GM18858 (cell line): ENCODE results near the gene INO80E.
"Not testable (repeated sequence)": the region's sequence is repeated elsewhere in the genome, so short reads cannot be mapped to it uniquely, and the experiment has no call there.

Experiments used
- ATAC-seq: cut with Tn5 transposase; IDR thresholded peaks from one replicate; pipeline ENCODE4 v1.9.1; 2021; ENCODE audit not compliant: unreplicated experiment

INO80E gene, protein sequence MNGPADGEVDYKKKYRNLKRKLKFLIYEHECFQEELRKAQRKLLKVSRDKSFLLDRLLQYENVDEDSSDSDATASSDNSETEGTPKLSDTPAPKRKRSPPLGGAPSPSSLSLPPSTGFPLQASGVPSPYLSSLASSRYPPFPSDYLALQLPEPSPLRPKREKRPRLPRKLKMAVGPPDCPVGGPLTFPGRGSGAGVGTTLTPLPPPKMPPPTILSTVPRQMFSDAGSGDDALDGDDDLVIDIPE

DNA sequence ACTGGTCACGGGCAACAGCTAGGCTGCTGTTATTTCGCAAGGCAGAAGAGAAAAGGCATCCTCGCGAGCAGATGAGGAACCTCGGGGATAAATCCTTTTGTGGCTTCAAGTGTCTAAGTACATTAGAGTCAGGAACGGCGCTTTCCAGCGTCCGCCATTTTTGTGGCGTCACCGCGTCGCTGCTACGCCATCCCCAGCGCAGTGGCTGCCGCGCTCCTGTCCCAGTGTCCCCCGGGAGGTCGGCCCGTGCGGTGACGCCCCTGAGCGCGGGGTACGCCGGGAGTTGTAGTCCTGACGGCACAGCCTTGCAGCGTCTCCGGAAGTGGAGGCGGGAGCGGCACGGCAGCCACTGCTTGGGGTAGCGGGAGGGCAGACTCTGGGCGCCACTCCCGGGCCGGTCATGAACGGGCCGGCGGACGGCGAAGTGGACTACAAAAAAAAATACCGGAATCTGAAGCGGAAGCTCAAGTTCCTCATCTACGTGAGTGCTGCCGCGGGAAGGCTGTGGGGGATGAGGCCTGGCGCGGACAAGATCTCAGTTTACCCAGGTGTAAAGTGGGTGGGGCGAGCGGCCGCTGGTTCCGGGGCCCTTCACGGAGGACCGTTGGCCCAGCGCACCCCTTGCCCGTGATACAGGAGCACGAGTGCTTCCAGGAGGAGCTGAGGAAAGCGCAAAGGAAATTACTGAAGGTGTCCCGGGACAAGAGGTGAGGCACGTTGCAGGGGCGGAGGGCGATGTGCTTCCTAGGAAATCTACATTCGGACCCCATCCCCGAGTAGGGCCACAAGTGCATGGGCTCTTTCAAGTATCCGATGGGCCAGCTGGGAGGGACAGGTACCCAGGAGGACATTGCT, at the start of gene INO80E:
INO80E (plus strand) TSS at position 331 of the 855 bp plus-strand sequence; CDS start at position 401, 70 bp downstream.
- peak; percentile 77 for ATAC-seq

DNA sequence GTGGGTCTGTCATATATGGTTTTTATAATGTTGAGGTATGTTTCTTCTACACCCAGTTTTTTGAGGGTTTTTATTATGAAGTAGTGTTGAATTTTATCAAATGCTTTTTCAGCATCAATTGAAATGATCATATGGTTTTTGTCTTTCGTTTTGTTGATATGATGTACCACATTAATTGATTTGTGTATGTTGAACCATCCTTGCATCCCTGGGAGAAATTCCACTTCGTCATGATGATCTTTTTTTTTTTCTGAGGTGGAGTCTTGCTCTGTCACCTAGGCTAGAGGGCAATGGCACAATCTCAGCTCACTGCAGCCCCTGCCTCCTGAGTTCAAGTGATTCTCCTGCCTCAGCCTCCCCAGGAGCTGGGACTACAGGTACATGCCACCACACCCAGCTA, 48.1 kb upstream of the INO80E start:
- ATAC-seq = no peak

DNA sequence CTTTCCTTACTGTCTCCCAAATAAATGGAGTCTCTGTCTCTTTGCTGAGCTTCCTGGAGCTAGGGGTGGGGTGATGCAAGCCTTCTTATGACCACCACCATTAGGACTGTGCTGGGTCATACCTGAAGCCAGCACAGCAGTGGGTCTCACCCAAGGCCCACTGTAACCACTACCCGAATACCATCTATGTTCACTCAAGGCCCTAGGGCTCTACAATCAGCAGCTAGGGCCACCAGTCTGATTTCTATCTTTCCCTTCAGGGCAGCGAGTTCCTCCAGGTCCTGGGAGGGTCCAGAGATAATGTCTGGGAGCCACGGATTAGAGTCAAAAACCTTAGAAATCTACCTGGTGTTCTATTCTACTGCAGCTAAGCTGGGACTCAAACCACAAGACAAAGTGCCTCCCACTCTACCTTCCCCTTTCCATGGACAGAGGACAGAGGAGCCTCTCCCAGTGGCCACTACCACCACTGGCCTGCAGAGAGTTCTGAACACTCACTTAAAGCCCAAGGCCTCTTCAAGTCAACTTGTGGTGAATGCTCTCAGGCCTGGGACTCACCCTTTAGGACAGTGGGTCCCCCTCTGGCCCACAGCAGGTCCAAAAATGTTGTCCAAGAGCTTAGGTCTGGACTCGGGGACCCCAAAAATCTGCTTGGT, 45.1 kb upstream of the INO80E start:
- no peak for ATAC-seq

DNA sequence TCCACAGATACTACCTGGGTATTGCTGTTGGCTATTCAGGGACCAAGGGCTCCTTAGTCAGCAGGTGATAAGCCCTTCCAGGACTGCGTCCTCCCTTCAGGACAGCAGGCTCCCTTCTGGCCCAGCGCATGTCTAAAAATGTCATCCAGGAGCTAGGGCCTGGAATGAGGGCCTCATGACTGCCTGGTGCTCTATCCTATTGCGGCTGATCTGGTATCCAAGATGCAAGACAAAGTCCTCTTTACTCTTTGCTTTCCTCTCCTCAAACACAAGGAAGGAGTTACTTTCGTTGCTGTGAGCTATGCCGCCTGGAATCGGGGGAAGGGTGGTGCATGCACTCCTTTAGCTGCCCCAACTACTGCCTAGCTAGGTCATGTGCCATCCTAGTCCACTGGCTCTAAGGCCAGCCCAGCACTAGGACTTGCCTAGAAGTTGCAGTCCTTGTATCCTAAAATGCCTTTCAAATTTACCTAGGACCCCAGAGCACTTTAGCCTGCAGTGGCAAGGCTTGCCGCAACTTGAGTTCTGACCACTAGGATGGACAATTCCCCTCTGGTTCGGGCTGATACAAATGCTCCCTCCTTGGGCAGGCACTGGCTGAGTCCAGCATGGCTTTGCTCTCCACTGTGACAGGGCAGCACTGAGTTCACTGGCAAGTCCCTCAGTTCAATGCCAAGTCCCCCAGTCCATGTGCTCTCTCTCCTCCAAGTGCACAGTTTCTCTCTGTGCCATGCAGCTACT, 44.2 kb upstream of the INO80E start:
- no peak for ATAC-seq

DNA sequence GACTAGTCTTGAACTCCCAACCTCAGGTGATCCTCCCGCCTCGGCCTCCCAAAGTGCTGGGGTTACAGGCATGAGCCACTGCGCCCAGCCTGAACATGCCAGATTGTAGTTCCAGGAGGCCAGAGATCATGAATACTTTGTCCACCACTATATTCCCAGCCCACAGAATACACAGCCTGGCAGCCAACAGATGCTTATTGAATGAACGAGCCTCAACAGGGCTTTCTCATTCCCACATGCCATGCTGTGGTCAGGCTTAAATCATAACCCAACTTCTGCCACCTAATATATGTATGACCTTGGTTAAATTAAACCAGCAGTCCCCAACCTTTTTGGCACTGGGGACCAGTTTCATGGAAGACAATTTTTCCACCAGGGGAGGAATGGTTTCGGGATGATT, 37.3 kb upstream of the INO80E start:
- no peak for ATAC-seq

DNA sequence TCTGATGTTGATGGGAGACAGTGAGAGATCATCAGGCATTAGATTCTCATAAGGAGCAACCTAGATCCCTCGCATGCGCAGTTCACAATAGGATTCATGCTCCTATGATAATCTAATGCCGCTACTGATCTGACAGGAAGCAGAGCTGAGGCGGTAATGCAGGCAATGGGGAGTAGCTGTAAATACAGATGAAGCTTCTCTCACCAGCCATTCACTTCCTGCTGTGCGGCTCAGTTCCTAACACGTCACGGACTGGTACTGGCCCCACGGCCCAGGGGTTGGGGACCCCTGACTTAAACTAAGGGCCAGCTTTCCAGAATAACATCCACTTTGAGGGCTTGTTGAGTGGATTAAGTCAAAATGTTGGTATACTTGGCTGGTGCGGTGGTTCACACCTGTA, 36.7 kb upstream of the INO80E start:
- no peak for ATAC-seq

DNA sequence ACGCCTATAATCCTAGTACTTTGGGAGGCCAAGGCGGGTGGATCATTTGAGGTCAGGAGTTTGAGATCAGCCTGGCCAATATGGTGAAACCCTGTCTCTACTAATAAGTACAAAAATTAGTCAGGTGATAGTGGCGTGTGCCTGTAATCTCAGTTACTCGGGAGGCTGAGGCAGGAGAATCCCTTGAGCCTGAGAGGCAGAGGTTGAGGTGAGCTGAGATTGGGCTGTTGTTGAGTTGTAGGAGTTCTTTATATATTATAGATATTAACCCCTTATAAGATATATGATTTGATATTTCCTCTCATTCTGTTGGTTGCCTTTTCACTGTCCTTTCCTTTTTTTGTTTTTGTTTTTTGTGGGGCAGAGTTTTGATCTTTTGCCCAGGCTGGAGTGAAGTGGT, 36.2 kb upstream of the INO80E start:
- not testable (repeated sequence) for ATAC-seq

DNA sequence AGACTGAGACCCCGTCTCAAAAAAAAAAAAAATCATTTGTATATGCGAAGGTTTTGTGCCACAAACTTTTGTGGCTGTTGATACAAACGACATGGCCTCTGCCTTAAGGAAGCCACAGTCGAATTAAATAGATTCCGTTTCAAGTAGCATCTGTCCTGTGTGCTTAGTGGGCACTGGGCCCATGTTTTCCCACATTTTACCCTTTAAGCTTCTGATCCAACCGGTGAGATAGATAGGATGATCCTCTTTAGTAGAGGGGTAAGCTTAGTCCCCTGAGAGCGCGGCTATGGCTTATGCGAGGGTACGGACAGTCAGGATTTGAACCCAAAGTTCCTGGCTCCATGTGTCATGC, 34.9 kb upstream of the INO80E start:
- no peak for ATAC-seq

DNA sequence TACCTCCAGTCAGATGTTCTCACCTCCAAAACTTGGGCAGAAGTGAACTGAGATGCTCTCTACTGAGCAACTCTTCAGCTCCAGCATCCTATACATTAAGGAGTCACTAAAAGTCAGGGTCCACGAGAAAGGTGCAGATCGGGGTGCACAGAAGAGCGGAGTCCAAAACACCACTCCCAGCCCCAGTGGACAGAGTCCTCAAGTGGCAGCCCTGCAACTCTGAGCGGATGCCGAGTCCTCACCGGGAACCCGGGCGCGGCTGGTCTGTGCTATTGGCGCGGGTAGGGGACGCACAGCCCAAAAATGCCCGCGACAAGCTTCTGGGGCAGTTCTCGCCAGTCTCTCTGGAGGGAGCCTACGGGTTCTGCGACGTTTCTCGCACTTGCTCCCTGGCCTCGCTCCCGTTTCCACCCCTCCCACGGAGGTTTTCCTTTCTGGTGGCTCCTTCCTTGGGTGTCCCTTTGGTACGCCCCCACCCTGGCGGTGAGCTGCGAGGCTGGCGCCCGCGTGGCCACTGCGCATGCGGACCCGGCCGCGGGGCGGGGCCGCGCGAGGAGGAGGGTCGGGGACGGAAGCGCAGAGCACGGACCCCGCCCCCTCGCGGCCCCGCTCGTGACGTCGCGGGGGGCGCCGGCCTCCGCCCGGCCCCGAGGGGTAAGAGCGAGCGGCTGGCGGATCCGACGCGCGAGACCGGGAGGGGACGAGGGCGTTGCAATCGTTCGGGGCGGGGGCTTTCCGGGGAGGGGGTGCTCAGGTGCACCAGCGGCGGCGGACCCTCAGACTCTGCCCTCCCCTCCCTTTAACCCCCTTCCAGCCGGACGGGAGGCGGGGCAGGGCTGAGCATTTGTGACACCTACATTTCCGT, 34.3 kb upstream of the INO80E start, which contains the start of gene TMEM219:
TMEM219 (plus strand) TSS at position 601 of the 865 bp plus-strand sequence. CDS start 1,065 bp downstream, outside the sequence.
- ATAC-seq = peak; percentile 77

DNA sequence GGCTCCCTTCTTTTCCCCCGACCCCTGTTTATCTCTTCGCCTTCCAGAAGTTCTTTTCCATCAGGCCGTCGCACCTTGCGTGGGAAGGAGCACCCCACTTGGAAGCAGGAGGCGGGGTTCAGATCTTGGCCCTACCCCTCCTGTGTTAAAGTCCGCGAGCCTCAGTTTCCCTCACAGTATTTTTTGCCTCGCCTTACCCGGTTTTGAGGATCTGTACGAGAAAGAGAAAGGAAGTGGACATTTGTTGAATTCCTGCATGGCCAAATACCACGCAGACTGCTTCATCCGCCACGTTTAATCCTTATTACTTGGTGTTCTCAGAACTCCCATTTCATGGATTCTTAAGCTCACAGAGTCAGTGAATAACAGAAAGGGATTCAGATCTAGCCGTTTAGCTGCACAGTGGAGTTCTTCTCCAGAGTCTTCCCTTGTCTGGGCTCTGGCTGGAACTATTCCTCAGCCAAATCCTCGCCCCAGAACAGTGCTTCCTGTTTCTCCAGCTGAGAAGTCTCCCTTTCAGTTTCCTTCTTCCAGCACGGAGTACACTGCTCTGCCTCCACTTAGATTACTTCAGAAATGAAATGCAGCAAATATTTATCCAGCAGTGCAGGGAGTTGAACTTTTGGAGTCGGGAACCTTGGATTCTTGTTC, 33.6 kb upstream of the INO80E start:
- no peak for ATAC-seq

DNA sequence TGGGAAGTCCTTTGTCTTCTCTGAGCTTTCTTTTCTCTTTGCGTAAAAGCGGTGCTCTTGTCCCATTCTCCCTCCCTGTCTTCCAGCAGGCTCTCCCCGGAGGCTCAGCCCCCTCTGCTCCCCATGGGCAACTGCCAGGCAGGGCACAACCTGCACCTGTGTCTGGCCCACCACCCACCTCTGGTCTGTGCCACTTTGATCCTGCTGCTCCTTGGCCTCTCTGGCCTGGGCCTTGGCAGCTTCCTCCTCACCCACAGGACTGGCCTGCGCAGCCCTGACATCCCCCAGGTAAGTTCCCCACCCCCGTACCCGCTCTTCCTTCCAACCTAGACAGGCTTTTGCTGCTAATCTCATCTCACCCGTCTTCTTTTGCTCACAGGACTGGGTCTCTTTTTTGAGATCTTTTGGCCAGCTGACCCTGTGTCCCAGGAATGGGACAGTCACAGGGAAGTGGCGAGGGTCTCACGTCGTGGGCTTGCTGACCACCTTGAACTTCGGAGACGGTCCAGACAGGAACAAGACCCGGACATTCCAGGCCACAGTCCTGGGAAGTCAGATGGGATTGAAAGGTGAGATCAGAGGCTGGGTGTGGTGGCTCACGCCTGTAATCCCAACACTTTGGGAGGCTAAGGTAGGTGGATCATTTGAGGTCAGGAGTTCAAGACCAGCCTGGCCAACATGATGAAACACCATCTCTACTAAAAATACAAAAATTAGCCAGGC, 32.9 kb upstream of the INO80E start:
- no peak for ATAC-seq

DNA sequence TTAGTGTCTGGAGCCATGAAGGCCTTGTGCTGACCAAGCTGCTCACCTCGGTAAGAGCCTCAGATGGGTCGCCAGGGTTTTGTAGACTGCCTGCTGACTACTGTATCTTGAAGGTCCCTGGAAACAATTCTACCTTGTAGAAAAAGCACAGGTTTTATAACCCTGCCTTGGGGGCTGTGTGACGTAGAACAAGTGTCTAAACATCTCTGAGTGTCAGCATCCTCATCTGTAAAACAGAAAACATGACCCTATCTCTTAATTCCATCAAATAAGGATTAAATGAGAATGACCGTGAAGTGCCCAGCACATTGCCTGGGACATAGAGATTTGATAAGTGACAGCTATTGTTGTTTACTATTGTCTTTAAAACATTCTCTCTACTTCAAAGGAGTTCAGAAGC, 27.8 kb upstream of the INO80E start:
- no peak for ATAC-seq

DNA sequence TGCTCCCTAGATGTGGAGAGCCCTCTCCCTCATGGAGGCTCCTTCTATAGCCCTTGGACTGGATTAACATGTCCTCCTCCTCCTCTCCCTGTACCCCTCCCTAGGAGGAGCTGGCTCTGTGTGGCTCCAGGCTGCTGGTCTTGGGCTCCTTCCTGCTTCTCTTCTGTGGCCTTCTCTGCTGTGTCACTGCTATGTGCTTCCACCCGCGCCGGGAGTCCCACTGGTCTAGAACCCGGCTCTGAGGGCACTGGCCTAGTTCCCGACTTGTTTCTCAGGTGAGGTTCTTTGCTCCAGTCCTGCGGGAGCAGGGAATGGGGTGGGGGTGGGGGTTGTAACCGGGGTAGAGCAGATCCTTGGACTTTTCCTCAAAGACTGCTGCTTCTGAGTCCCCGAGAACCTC, 24.7 kb upstream of the INO80E start:
- no peak for ATAC-seq

DNA sequence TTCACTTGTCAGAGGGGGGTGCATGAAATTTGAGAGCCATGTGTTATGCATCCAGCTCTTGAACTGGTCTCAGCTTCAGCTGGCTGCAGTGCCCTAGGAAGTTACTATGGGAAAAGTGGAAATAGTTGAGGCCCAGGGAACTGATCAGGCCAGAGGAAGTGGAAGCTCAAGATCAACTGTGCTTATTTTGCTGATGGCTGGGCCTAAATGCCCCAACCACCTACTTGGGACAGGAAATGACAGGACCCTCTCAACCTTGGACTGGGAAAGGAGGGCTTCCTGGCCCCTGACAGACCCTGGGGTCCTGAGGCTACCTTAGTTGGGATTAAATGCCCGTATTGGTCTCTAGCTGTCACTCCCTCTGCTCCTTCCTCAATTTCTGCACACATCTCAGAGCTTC, 23.5 kb upstream of the INO80E start:
- ATAC-seq = no peak

DNA sequence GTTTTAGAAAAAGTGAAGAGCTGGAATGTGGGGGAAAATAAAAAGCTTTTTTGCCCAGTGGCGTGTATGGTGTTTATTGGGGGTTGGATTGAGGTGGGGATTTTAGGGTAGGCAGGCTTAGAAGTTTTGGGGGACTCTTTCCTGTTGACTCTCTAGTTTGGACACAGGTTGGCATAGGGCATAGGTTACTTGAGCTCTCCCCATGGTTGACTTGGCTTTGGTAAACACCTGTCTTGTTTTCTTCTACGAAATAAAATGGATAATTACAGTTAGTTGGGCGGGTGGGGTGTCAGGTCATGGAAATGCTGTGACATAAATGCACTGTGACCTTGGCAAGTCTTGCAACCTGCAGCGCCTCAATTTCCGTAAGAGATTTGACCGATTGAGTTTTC, 23.1 kb upstream of the INO80E start:
- no peak for ATAC-seq

DNA sequence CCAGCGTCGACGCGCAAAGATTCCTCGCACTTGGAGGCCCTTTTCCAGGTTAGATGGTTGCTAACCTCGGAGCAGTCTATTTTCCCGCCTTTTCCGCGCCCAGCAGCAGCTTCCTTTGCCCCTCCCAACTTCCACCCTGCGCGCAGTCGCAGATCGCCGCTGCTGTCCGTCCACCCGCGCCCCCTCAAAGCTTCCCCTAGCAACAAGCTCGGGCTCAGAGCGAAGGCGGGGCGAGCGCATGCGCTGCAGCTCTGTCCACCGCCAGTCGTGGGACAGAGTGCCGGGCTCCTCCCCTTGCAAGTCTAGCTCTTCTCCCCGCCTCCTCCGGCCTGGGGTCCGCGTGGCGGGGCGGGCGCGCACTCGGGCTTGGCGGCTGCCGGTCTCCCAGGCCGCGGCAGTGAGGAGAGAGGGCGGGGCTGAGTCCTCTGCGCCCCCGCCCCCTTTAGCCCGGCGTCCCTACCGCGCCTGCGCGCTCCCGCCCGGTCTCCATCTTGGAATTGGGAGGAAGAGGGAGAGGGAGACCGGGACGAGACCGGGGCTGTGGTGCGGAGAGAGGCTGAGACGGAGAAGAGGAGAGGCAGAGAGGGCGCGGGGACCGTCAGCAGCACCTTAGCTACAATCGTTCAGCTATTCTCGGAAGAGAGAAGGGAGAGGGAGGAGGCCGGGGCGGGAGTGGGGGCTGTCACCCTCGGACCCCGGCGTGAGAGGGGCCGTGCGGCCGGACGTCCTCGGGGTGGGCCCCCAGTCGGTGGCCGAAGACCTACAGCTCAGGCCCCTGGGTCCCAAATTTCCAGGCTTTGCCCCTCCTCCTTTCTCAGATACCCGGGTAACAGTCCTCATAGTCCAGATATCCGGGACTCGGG, 22.4 kb upstream of the INO80E start, which contains the start of gene TAOK2:
TAOK2 (plus strand) TSS at position 485 of the 863 bp plus-strand sequence. CDS start 3,905 bp downstream, outside the sequence.
- ATAC-seq = peak; percentile 75

DNA sequence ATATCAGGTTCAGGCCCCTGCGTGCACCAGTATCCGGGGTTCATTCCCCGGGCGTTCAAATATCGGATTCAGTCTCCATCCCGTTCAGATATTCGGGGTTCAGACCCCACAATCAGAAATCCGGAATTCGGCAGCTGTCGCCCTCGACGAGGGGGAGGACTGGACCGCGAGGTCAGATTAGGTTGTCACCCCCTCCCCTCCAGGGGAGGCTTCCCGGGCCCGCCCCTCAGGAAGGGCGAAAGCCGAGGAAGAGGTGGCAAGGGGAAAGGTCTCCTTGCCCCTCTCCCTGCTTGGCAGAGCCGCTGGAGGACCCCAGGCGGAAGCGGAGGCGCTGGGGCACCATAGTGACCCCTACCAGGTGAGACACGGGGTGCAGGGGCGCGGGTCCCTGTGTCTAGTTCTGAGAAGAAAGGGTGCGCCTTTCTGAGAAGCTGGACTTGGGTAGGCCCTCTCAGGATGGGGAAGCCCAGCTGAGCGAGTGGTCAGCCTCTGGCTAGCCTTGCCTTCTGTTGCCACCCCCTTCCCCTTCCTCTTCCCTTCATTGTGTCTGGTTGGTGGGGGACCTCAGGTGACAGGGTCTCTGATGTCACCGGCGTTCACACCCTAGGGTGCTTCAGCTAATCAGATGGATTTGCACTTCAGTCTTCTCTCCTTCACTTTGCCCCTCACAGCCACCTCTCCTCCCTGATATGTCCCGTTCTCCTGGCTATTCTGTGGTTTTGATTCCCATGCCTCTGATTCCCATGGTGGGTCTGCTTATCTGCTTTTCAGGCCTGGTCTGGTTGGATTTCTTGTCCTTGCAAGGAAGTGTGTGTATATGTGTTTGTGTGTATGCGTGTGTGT, 21.5 kb upstream of the INO80E start:
- ATAC-seq = no peak
